ENCODE measurements around the gene DNM3.

DNM3 gene

GRCh38 chr1:172230526-172230925, 389.2 kb downstream of the DNM3 start:
- H3K4me3 Mint-ChIP-seq: no peak overlapping the region
- H3K27ac Mint-ChIP-seq: peak overlapping the region; percentile 8
- H3K9me3 Mint-ChIP-seq: peaks cover 6% of the 10 kb centered on the region

GRCh38 chr1:172236958-172237357, 395.7 kb downstream of the DNM3 start:
- Mint-ChIP-seq H3K27ac (no peak overlapping the region), H3K27me3 (no peaks in the 10 kb centered on the region), H3K4me1 (ENCODE audit: low read depth) (no peaks in the 10 kb centered on the region), H3K9me3 (no peaks in the 10 kb centered on the region), H3K36me3 (ENCODE audit: low read depth) (no peaks in the 10 kb centered on the region), H3K4me3 (no peak overlapping the region)

More at GRCh38 chr1:172230526-172230925, 389.2 kb downstream of the DNM3 start:
- Mint-ChIP-seq H3K36me3 (ENCODE audit: low read depth) (no peaks in the 10 kb centered on the region), H3K27me3 (no peaks in the 10 kb centered on the region), H3K4me1 (ENCODE audit: low read depth) (peaks cover 6% of the 10 kb centered on the region)

- Mint-ChIP-seq H3K9me3 (no peaks in the 10 kb centered on the region), H3K27ac (no peak overlapping the region), H3K27me3 (no peaks in the 10 kb centered on the region), H3K36me3 (ENCODE audit: low read depth) (no peaks in the 10 kb centered on the region), H3K4me3 (no peak overlapping the region), H3K4me1 (ENCODE audit: low read depth) (no peaks in the 10 kb centered on the region)
Measured at GRCh38 chr1:172238158-172238557, 396.9 kb downstream of the DNM3 start.

GRCh38 chr1:172238965-172239364, 397.7 kb downstream of the DNM3 start:
- Mint-ChIP-seq H3K27ac (no peak overlapping the region), H3K27me3 (no peaks in the 10 kb centered on the region), H3K9me3 (no peaks in the 10 kb centered on the region), H3K4me1 (ENCODE audit: low read depth) (no peaks in the 10 kb centered on the region), H3K36me3 (ENCODE audit: low read depth) (no peaks in the 10 kb centered on the region), H3K4me3 (no peak overlapping the region)

GRCh38 chr1:172239901-172240300, 398.6 kb downstream of the DNM3 start:
- Mint-ChIP-seq H3K27ac (no peak overlapping the region), H3K27me3 (no peaks in the 10 kb centered on the region), H3K9me3 (no peaks in the 10 kb centered on the region), H3K36me3 (ENCODE audit: low read depth) (no peaks in the 10 kb centered on the region), H3K4me1 (ENCODE audit: low read depth) (no peaks in the 10 kb centered on the region), H3K4me3 (no peak overlapping the region)

- Mint-ChIP-seq H3K27me3 (no peaks in the 10 kb centered on the region), H3K36me3 (ENCODE audit: low read depth) (no peaks in the 10 kb centered on the region), H3K4me3 (no peak overlapping the region), H3K4me1 (ENCODE audit: low read depth) (no peaks in the 10 kb centered on the region), H3K9me3 (no peaks in the 10 kb centered on the region), H3K27ac (no peak overlapping the region)
Measured at GRCh38 chr1:172241540-172241939, 400.2 kb downstream of the DNM3 start.

GRCh38 chr1:172244865-172245264, 403.6 kb downstream of the DNM3 start:
- Mint-ChIP-seq H3K9me3 (no peaks in the 10 kb centered on the region), H3K4me3 (no peak overlapping the region), H3K27me3 (no peaks in the 10 kb centered on the region), H3K4me1 (ENCODE audit: low read depth) (no peaks in the 10 kb centered on the region), H3K36me3 (ENCODE audit: low read depth) (no peaks in the 10 kb centered on the region), H3K27ac (no peak overlapping the region)

- Mint-ChIP-seq H3K4me3 (no peak overlapping the region), H3K27ac (no peak overlapping the region), H3K27me3 (no peaks in the 10 kb centered on the region)
Measured at GRCh38 chr1:172245788-172246187, 404.5 kb downstream of the DNM3 start.

GRCh38 chr1:172246521-172247390, 405.5 kb downstream of the DNM3 start:
- Mint-ChIP-seq H3K4me3 (no peak overlapping the region), H3K4me1 (ENCODE audit: low read depth) (no peaks in the 10 kb centered on the region), H3K27ac (no peak overlapping the region), H3K36me3 (ENCODE audit: low read depth) (no peaks in the 10 kb centered on the region), H3K27me3 (no peaks in the 10 kb centered on the region), H3K9me3 (no peaks in the 10 kb centered on the region)

More at GRCh38 chr1:172245788-172246187, 404.5 kb downstream of the DNM3 start:
- no peaks in the 10 kb centered on the region for H3K9me3 Mint-ChIP-seq
- no peaks in the 10 kb centered on the region for H3K36me3 Mint-ChIP-seq (ENCODE audit: low read depth)
- no peaks in the 10 kb centered on the region for H3K4me1 Mint-ChIP-seq (ENCODE audit: low read depth)

- Mint-ChIP-seq H3K4me3 (no peak overlapping the region), H3K36me3 (ENCODE audit: low read depth) (no peaks in the 10 kb centered on the region), H3K27ac (no peak overlapping the region), H3K27me3 (no peaks in the 10 kb centered on the region), H3K4me1 (ENCODE audit: low read depth) (peaks cover 18% of the 10 kb centered on the region), H3K9me3 (no peaks in the 10 kb centered on the region)
Measured at GRCh38 chr1:172251486-172251885, 410.2 kb downstream of the DNM3 start.

- Mint-ChIP-seq H3K36me3 (ENCODE audit: low read depth) (no peaks in the 10 kb centered on the region), H3K9me3 (no peaks in the 10 kb centered on the region), H3K4me1 (ENCODE audit: low read depth) (peaks cover 18% of the 10 kb centered on the region), H3K27ac (no peak overlapping the region), H3K4me3 (no peak overlapping the region), H3K27me3 (no peaks in the 10 kb centered on the region)
Measured at GRCh38 chr1:172252321-172252720, 411.0 kb downstream of the DNM3 start.

GRCh38 chr1:172252958-172253357, 411.7 kb downstream of the DNM3 start:
- Mint-ChIP-seq H3K4me3 (no peak overlapping the region), H3K27me3 (no peaks in the 10 kb centered on the region), H3K27ac (no peak overlapping the region), H3K9me3 (no peaks in the 10 kb centered on the region), H3K36me3 (ENCODE audit: low read depth) (no peaks in the 10 kb centered on the region), H3K4me1 (ENCODE audit: low read depth) (peaks cover 18% of the 10 kb centered on the region)

GRCh38 chr1:172254521-172255222, 413.4 kb downstream of the DNM3 start:
- no peaks in the 10 kb centered on the region for H3K27me3 Mint-ChIP-seq
- H3K27ac Mint-ChIP-seq: peak overlapping the region; percentile 21
- peaks cover 1% of the 10 kb centered on the region for H3K9me3 Mint-ChIP-seq
- H3K4me3 Mint-ChIP-seq: no peak overlapping the region
- no peaks in the 10 kb centered on the region for H3K36me3 Mint-ChIP-seq (ENCODE audit: low read depth)
- H3K4me1 Mint-ChIP-seq (ENCODE audit: low read depth): peaks cover 22% of the 10 kb centered on the region

GRCh38 chr1:172255223-172255560, 413.9 kb downstream of the DNM3 start:
- Mint-ChIP-seq H3K27me3 (no peaks in the 10 kb centered on the region), H3K4me3 (no peak overlapping the region), H3K27ac (peak overlapping the region; percentile 43), H3K9me3 (peaks cover 7% of the 10 kb centered on the region), H3K36me3 (ENCODE audit: low read depth) (peaks cover 4% of the 10 kb centered on the region), H3K4me1 (ENCODE audit: low read depth) (peaks cover 27% of the 10 kb centered on the region)

GRCh38 chr1:172265905-172266304, 424.6 kb downstream of the DNM3 start:
- Mint-ChIP-seq H3K4me3 (no peak overlapping the region), H3K4me1 (ENCODE audit: low read depth) (peaks cover 44% of the 10 kb centered on the region), H3K27me3 (no peaks in the 10 kb centered on the region), H3K9me3 (peaks cover 20% of the 10 kb centered on the region), H3K27ac (peak overlapping the region; percentile 38), H3K36me3 (ENCODE audit: low read depth) (peaks cover 5% of the 10 kb centered on the region)
